Heart right ventricle (tissue), 16 donors: ENCODE results near the gene UBE3C. TPM values are rescaled to one million over a fixed set of nuclear protein-coding genes. Genes with fewer than 3 reads are reported as not detected.

Experiments used
- ATAC-seq, 8 donors: fragments of 200-7000 bp; cut with Tn5 transposase; one replicate each; pipeline ENCODE4 v1.9.1; 2020; ENCODE audit warnings: mild to moderate bottlenecking in 8 of 8, moderate library complexity in 8 of 8, moderate number of reproducible peaks in 1 of 8
- DNase-seq, 2 donors: peaks; one replicate each; pipeline ENCODE4 v3.0.0-alpha.2; 2020
- H3K27ac ChIP-seq, 10 donors: fragments of 200-600 bp; sonication (generic) in 2 of 10; one replicate each; pipeline versions ENCODE4 v1.5.0 to v1.8.0; 2020 to 2022; ENCODE audit warnings: mild to moderate bottlenecking in 3 of 10
- H3K27me3 ChIP-seq, 7 donors: fragments of 200-600 bp; one replicate each; pipeline ENCODE4 v1.8.0; 2021 to 2022; ENCODE audit warnings: mild to moderate bottlenecking in 2 of 7
- H3K36me3 ChIP-seq, 9 donors: fragments of 200-600 bp; sonication (generic) in 1 of 9; one replicate each; pipeline versions ENCODE4 v1.5.0 to v1.8.0; 2020 to 2022; ENCODE audit warnings: mild to moderate bottlenecking in 2 of 9
- H3K4me1 ChIP-seq, 9 donors: fragments of 200-600 bp; sonication (generic) in 1 of 9; one replicate each; pipeline versions ENCODE4 v1.5.0 to v1.8.0; 2020 to 2022; ENCODE audit warnings: mild to moderate bottlenecking in 4 of 9
- H3K4me3 ChIP-seq, 10 donors: fragments of 200-600 bp; sonication (generic) in 2 of 10; one replicate each; pipeline versions ENCODE4 v1.5.0 to v1.8.0; 2020 to 2022; ENCODE audit warnings: mild to moderate bottlenecking in 7 of 10, moderate library complexity in 2 of 10
- H3K9me3 ChIP-seq, 11 donors: fragments of 200-600 bp in 10 of 11; sonication (generic) in 2 of 11; one replicate each; pipeline versions ENCODE4 v1.5.0 to v1.8.0; 2013 to 2022; ENCODE audit warnings: mild to moderate bottlenecking in 2 of 11, control low read depth in 1 of 11, moderate library complexity in 1 of 11
- WGBS, 2 donors: extraction: QIAGEN DNeasy Blood & Tissue Kit; methylation state at CpG; one replicate each; pipeline ENCODE4 v1.1.7; 2013; ENCODE audit warnings: inconsistent platforms in 1 of 2; 5-methylcytosine and 5-hydroxymethylcytosine counted together
- intact Hi-C, 10 donors: fragments of 100-400 bp; cut with DNase I; formaldehyde crosslinking; loops; one replicate each; pipeline versions ENCODE4 v1.11.1 to v1.14.2; 2022
- polyA plus RNA-seq, 2 donors: library from polyadenylated mRNA; stranded (reverse); fragments of 200-250 nt; gene quantifications; one replicate each; pipeline ENCODE4 v1.2.3, GENCODE V29; 2013
- total RNA-seq, 10 donors: library from RNA; stranded (reverse); fragmentation: NEBNext Ultra II Directional in 3 of 10; extraction: Animal tissue kit (Norgen Biotek cat#: 25700) in 3 of 10; gene quantifications; one replicate each; pipeline versions ENCODE4 v1.2.1 to v1.2.4, GENCODE V29; 2021 to 2023
- TF ChIP-seq, protein P1 (sequence below), 9 donors: fragments of 200-600 bp; sonication (generic) in 2 of 9; IDR thresholded peaks; one replicate each; pipeline versions ENCODE4 v1.5.0 to v1.8.0; 2021 to 2022; ENCODE audit warnings: antibody characterized with exemption in 9 of 9, mild to moderate bottlenecking in 5 of 9, moderate library complexity in 1 of 9
- donor health status: Arrhythmogenic right ventricular cardiomyopathy.
- donor health status: ischemic (EF 13 %, LVEDD 7.1; RV severe dilation, severe dysfunction).
- donor health status: healthy with polysubstance abuse.
- donor health status: DM: no; HTN: yes; CAD: no.
- donor health status: DM: no; HTN: no; CAD: no.
- donor health status: ischemic (EF 25% LVEDD 6.9; RV normal size, moderate dysfunction).
- donor health status: ischemic (EF 25% LVEDD 5.7; RV mildly dilated, moderate dysfunction).
- donor health status: healthy.
- donor health status: DM: yes; HTN: yes; CAD: no.
- donor health status: Ischemic cardiomyopathy.
- donor health status: ischemic (EF 35%, LVEDD 5.7; RV mildly dilated, moderate dysfunction).
- donor health status: nonischemic (EF 11% LVEDD 7.7; RV severe dilation, severe dysfunction).
- donor health status: DM: yes; HTN: yes; CAD: no.
- donor health status: PGD.
- donor health status: ischemic (EF 29% LVEDD 5.4; RV normal size, mild dysfunction).
- donor health status: nonischemic (EF 23%, LVEDD 6.1; RV moderate dilation, normal function).

Gene UBE3C
- total and polyA plus RNA-seq, 12 donors = 10.5 to 53.8 (median 48.8) TPM

DNA sequence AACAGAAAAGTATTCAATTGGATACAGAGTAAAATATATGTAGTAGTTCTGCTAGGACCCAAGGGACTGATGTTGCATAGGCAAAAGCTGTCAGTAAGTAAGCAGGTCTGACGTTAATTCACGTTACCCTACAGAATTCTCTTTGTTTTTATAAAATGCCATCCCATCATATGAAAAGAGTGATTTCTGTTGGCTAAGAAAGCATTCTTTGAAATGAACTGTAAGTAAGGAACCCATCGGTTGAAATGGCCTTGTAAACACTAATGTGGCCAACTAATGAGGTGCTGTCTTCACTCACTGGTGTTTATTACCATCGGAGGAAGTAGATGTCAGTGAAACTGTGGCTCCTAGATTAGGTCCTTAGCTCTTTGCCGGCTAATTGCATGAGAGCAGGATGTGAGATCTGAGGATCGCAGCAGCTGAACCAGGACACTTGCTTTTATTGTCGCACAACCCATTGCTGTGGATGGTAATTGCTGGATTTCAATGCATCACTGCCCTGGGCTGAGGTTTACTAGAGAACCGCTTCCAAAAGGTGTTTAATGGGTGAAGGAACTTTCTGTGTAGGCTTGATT is 49.5 kb downstream of the UBE3C start:
- no peak for ATAC-seq
- WGBS, 2 donors = 82 to 85% methylated on average over 8 of the region's 8 CpGs

DNA sequence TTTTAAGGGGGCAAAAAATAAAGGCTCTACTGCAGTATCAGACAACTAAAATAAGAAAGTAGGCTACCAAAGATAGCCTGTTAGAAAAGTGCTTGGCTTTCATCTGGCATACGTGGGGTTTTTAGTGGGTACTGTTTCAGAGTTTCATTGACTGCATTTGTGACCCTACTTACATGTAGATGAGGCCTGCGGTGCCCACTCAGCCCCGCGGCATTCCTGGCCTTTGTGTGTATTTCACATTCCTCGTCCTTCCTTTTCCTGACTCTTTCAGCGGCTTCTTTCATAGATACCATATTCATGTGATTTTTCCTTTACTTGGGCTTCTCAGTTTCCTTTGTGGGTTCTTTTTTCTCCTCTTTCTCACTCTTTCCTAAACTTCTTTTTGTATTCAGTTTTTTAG is 50.7 kb downstream of the UBE3C start:
- intact Hi-C loops = no loop called here
- 92 to 94% methylated on average over 6 of the region's 6 CpGs for WGBS, 2 donors
- ATAC-seq = no peak
- Histone ChIP-seq H3K36me3 (peaks cover 0 to 100% (median 65%) of the 10 kb centered on the region in 9 donors), H3K27ac (no peak overlapping the region), H3K4me3 (no peak overlapping the region), H3K27me3 (no peaks in the 10 kb centered on the region), H3K9me3 (no peaks in the 10 kb centered on the region), H3K4me1 (no peaks in the 10 kb centered on the region)
- DNase-seq = no peak
- TF ChIP-seq, protein P1, sequence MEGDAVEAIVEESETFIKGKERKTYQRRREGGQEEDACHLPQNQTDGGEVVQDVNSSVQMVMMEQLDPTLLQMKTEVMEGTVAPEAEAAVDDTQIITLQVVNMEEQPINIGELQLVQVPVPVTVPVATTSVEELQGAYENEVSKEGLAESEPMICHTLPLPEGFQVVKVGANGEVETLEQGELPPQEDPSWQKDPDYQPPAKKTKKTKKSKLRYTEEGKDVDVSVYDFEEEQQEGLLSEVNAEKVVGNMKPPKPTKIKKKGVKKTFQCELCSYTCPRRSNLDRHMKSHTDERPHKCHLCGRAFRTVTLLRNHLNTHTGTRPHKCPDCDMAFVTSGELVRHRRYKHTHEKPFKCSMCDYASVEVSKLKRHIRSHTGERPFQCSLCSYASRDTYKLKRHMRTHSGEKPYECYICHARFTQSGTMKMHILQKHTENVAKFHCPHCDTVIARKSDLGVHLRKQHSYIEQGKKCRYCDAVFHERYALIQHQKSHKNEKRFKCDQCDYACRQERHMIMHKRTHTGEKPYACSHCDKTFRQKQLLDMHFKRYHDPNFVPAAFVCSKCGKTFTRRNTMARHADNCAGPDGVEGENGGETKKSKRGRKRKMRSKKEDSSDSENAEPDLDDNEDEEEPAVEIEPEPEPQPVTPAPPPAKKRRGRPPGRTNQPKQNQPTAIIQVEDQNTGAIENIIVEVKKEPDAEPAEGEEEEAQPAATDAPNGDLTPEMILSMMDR (IDR thresholded peaks at IDR 0.05) = no peak

More for the DNA sequence above, 49.5 kb downstream of the UBE3C start:
- TF ChIP-seq, protein P1 (IDR thresholded peaks at IDR 0.05) = no peak
- no peaks in the 10 kb centered on the region for H3K27me3 ChIP-seq
- no peak for DNase-seq
- peaks cover 0 to 100% (median 77%) of the 10 kb centered on the region in 9 donors for H3K36me3 ChIP-seq
- no peaks in the 10 kb centered on the region for H3K4me1 ChIP-seq
- H3K4me3 ChIP-seq = no peak overlapping the region
- intact Hi-C loops = no loop called here
- H3K27ac ChIP-seq = no peak overlapping the region
- no peaks in the 10 kb centered on the region for H3K9me3 ChIP-seq

DNA sequence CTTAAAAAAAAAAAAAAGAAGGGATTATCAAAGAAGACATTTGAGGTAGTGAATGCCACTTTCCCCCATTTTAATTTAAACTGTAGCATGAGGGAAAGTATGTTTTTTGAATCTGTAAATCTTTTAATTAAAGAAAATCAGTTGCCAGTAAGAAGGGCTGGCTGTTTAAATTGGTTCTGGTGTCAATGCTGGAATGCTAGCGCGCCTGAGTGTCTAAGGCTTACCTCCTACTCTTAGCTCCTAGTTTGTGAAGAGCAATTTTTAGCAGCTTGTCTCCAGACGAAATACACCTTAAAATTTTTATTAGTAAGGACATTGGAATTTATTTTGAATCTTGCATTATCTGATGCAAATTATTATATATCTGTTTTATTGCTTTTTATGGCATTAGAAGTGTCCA is 54.1 kb downstream of the UBE3C start:
- Histone ChIP-seq H3K9me3 (peaks cover 0 to 4% (median 0%) of the 10 kb centered on the region in 11 donors), H3K4me3 (no peak overlapping the region), H3K27ac (no peak overlapping the region), H3K36me3 (peaks cover 0 to 100% (median 37%) of the 10 kb centered on the region in 9 donors), H3K4me1 (no peaks in the 10 kb centered on the region), H3K27me3 (no peaks in the 10 kb centered on the region)
- TF ChIP-seq, protein P1 (IDR thresholded peaks at IDR 0.05) = no peak
- intact Hi-C loops = no loop called here
- ATAC-seq (no peak), DNase-seq (no peak)
- WGBS, 2 donors = 76 to 97% methylated on average over 3 of the region's 3 CpGs

DNA sequence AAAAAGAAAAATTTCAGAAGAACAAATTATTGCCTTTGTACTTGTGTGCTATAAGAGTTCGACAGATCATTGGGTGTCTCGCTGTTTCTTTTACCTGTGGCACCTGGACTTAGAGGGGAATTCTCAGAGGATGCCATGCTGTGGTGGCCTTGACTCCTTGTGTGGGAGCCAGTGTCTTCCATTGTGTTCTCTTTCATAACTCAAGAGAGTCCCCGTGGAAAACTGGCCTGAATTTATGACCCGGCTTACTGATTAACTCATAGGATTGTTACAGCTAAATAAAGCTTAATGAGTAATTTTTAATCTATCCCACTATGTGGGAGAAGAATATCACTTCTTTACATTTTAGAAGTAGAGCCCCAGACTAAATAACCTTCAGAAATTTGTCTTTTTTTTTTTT is 54.5 kb downstream of the UBE3C start:
- H3K4me1 ChIP-seq = no peaks in the 10 kb centered on the region
- H3K36me3 ChIP-seq = peaks cover 0 to 100% (median 36%) of the 10 kb centered on the region in 9 donors
- no peak overlapping the region for H3K27ac ChIP-seq
- no peak overlapping the region for H3K4me3 ChIP-seq
- intact Hi-C loops = no loop called here
- TF ChIP-seq, protein P1 (IDR thresholded peaks at IDR 0.05) = no peak
- no peak for DNase-seq
- H3K27me3 ChIP-seq = no peaks in the 10 kb centered on the region
- H3K9me3 ChIP-seq = peaks cover 0 to 4% (median 0%) of the 10 kb centered on the region in 11 donors
- no peak for ATAC-seq
- WGBS, 2 donors = 93% methylated on average over 4 of the region's 4 CpGs
